Spinal cord (tissue), 10 donors: ENCODE measurements around the gene NT5DC3. TPM values are rescaled to one million over a fixed set of nuclear protein-coding genes. Genes with fewer than 3 reads are reported as not detected.

Experiments used
- DNase-seq, 6 donors: peaks; one replicate each; pipeline versions ENCODE4 v3.0.0 to v3.0.0-alpha.2; 2013 to 2015; ENCODE audit warnings: low spot score in 6 of 6, low read depth in 4 of 6
- H3K27ac ChIP-seq: one replicate; pipeline ENCODE4 v1.5.1; 2013; ENCODE audit warnings: low read depth, low read length, control low read depth
- H3K27me3 ChIP-seq: one replicate; pipeline ENCODE4 v1.6.1; 2013; ENCODE audit warnings: low read length; ENCODE audit not compliant: control insufficient read depth, insufficient read depth
- H3K36me3 ChIP-seq: one replicate; pipeline ENCODE4 v1.6.1; 2013; ENCODE audit warnings: low read length; ENCODE audit not compliant: control insufficient read depth, insufficient read depth
- H3K4me1 ChIP-seq: one replicate; pipeline ENCODE4 v1.6.1; 2013; ENCODE audit warnings: low read length; ENCODE audit not compliant: control insufficient read depth, insufficient read depth
- H3K4me3 ChIP-seq: one replicate; pipeline ENCODE4 v1.5.1; 2013; ENCODE audit warnings: low read depth, low read length, control low read depth
- H3K9me3 ChIP-seq: one replicate; pipeline ENCODE4 v1.6.1; 2013; ENCODE audit warnings: low read length; ENCODE audit not compliant: control insufficient read depth, insufficient read depth
- WGBS: methylation state at CpG from one replicate; pipeline ENCODE4 v1.1.5; 2013; ENCODE audit warnings: missing lambda C conversion rate; ENCODE audit not compliant: insufficient coverage; 5-methylcytosine and 5-hydroxymethylcytosine counted together
- polyA plus RNA-seq, 2 donors: library from polyadenylated mRNA; unstranded; fragments of 120-200 nt; gene quantifications; one replicate each; pipeline ENCODE4 v1.2.1, GENCODE V29; 2013; ENCODE audit not compliant: insufficient read length in 2 of 2
- total RNA-seq, 2 donors: library from RNA; depleted of rRNA in 1 of 2; stranded (reverse); fragments of 120-200 nt in 1 of 2; fragments of >200 nt in 1 of 2; gene quantifications; one replicate each; pipeline versions ENCODE4 v1.2.3 to v1.2.4, GENCODE V29; 2013 to 2014
- donor health status: healthy.

Gene NT5DC3
- total and polyA plus RNA-seq, 4 donors = 13.9 to 23.2 (median 18.6) TPM

DNA sequence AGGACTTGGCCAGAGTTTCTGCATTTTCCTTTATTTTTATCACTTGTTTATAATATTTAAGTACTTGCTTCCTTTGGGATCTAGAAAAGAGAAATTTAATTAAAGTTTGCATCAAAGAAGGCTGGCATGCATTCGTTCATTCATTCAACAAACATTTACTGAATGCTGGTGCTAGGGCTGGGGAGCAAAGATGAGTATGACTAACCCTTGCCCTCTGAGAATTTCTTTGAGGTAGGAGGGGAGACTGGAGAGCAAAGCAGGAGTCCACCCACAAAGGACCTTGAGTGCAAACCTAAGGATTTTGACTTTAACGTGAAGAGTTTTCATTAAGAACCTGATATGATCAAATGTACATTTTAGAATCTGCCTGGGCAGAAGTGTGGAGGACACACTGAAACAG lies 16.1 kb upstream of the NT5DC3 start:
- no peaks in the 10 kb centered on the region for H3K36me3 ChIP-seq
- H3K27ac ChIP-seq = no peak overlapping the region
- no peaks in the 10 kb centered on the region for H3K9me3 ChIP-seq
- DNase-seq = no peak
- 100% methylated on average over 1 of the region's 2 CpGs for WGBS
- H3K4me3 ChIP-seq = no peak overlapping the region
- H3K4me1 ChIP-seq = peaks cover 3% of the 10 kb centered on the region
- no peaks in the 10 kb centered on the region for H3K27me3 ChIP-seq

DNA sequence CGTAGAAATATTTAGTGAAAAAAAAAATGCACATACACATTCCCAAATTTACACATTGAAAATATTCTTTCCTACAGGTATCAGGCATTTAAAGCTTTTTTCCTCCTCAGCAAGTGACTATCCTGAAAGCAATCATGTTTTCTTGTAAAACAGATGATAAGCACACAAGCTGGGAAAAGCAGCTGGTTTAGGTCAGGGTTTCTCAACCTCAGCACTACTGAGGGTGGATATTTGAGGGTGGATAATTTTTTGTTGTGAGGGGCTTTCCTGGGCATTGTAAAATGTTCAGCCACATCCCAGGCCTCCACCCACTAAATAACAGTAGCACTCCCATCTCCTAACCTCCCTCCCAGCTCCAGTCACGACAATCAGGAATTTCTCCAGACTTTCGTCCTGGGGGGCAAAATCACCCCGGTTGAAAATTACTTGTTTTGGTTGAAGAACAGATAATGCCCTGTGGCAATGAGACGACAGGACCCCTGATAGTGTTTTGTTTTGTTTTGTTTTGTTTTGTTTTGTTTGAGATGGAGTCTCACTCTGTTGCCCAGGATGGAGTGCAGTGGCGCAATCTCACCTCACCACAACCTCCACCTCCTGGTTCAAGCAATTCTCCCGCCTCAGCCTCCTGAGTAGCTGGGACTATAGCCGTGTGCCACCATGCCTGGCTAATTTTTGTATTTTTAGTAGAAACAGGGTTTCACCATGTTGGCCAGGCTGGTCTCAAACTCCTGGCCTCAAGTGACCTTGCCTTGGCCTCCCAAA lies 15.0 kb upstream of the NT5DC3 start:
- Histone ChIP-seq H3K27me3 (no peaks in the 10 kb centered on the region), H3K4me1 (peaks cover 3% of the 10 kb centered on the region), H3K4me3 (no peak overlapping the region), H3K27ac (no peak overlapping the region), H3K9me3 (no peaks in the 10 kb centered on the region), H3K36me3 (no peaks in the 10 kb centered on the region)
- no peak for DNase-seq
- WGBS = 93% methylated on average over 3 of the region's 8 CpGs

- no peak for DNase-seq
- H3K27ac ChIP-seq = no peak overlapping the region
- H3K4me1 ChIP-seq = peaks cover 3% of the 10 kb centered on the region
- no peaks in the 10 kb centered on the region for H3K9me3 ChIP-seq
- WGBS = 100% methylated on average over 1 of the region's 8 CpGs
- no peaks in the 10 kb centered on the region for H3K36me3 ChIP-seq
- H3K27me3 ChIP-seq = no peaks in the 10 kb centered on the region
- no peak overlapping the region for H3K4me3 ChIP-seq
Measured at GRCh38 chr12:103855036-103855712, 14.1 kb upstream of the NT5DC3 start.

GRCh38 chr12:103854372-103854973 lies 13.4 kb upstream of the NT5DC3 start:
- H3K27me3 ChIP-seq = no peaks in the 10 kb centered on the region
- no peaks in the 10 kb centered on the region for H3K36me3 ChIP-seq
- no peaks in the 10 kb centered on the region for H3K9me3 ChIP-seq
- H3K27ac ChIP-seq = no peak overlapping the region
- no peak for DNase-seq
- no CpG with 5 or more reads among the region's 6 CpGs for WGBS
- no peak overlapping the region for H3K4me3 ChIP-seq
- peaks cover 3% of the 10 kb centered on the region for H3K4me1 ChIP-seq

- H3K9me3 ChIP-seq = no peaks in the 10 kb centered on the region
- no peaks in the 10 kb centered on the region for H3K36me3 ChIP-seq
- peak in 2 of 6 donors; percentile 40 to 86 for DNase-seq
- 46% methylated on average over 3 of the region's 3 CpGs for WGBS
- no peak overlapping the region for H3K27ac ChIP-seq
- H3K4me1 ChIP-seq = peaks cover 3% of the 10 kb centered on the region
- no peak overlapping the region for H3K4me3 ChIP-seq
- no peaks in the 10 kb centered on the region for H3K27me3 ChIP-seq
Measured at GRCh38 chr12:103852498-103852997, 11.5 kb upstream of the NT5DC3 start.

DNA sequence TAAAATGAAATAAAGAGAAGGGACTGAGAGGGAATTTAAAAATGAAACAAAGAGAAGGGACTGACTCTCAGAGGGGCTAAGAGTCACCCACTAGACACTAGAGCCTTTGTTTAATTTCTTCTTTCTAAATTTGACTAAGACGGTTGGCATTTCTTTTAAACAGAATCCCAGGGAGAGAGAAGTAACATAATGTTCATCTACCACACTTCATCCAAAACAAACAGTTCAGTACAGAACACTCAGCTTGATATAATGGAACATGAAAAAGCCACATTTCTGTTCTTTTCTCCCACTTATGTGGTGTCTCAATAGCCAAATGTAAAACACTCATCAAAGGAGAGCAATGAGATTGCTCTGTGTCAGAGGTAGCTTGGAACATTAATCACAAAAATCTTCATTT lies 10.1 kb upstream of the NT5DC3 start:
- no CpG with 5 or more reads among the region's 1 CpG for WGBS
- no peak overlapping the region for H3K4me3 ChIP-seq
- peak in 1 of 6 donors; percentile 47 for DNase-seq
- H3K27ac ChIP-seq = peak overlapping the region; percentile 44
- no peaks in the 10 kb centered on the region for H3K9me3 ChIP-seq
- no peaks in the 10 kb centered on the region for H3K27me3 ChIP-seq
- H3K4me1 ChIP-seq = peaks cover 3% of the 10 kb centered on the region
- no peaks in the 10 kb centered on the region for H3K36me3 ChIP-seq

- Histone ChIP-seq H3K9me3 (no peaks in the 10 kb centered on the region), H3K27ac (no peak overlapping the region), H3K4me3 (no peak overlapping the region), H3K4me1 (peaks cover 3% of the 10 kb centered on the region), H3K36me3 (no peaks in the 10 kb centered on the region), H3K27me3 (no peaks in the 10 kb centered on the region)
- no peak for DNase-seq
- no CpG with 5 or more reads among the region's 1 CpG for WGBS
Measured at GRCh38 chr12:103850429-103850828, 9.4 kb upstream of the NT5DC3 start.

DNA sequence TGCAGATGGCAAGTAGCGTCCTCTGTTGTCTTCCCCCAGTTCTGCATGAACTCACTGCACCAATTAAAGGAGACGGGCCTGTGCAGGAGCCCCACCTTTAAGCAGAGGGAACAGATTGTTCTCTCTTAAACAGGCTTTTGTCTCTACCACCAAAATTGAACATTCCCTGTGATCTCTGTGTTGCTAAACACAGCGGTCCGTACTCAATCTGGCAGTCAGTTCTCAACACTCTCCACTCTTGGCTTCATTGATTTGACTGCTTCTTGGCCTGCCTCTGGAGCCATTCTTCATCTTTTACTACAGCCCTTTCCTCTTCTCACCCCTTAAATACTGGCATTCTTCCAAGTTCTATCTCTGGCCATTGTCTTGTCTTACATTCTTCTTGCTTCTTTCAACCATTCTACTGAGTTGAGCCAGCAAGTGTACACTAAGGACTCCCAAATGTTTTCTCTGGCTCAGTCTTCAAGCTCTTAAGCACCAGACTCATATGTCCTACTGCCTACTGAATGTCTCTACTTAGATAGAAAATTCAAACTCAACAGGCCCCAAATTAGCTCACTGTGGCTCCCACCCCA lies 8.0 kb upstream of the NT5DC3 start:
- WGBS = 50% methylated on average over 2 of the region's 4 CpGs
- Histone ChIP-seq H3K27me3 (no peaks in the 10 kb centered on the region), H3K4me1 (peaks cover 3% of the 10 kb centered on the region), H3K36me3 (no peaks in the 10 kb centered on the region), H3K9me3 (no peaks in the 10 kb centered on the region), H3K27ac (no peak overlapping the region), H3K4me3 (no peak overlapping the region)
- peak in 1 of 6 donors; percentile 53 for DNase-seq

DNA sequence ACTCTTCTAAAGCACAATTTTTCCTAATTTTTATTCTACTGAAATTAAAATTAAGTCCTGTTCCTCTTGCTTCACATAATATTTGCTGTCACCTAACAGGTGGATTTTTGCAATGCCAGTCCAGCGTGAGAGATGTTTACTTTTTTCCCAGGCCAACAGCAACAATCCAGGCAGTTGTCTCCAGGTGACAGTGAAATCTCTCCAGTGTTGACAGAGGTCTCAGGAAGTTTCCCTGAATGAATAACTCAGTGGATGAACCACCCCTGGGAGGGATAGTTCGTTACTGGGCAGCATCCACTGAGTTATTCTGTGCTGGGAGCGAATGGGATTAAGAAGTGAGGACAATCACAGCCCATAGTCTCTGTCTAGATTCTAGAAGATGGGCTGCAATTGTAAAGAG lies 7.1 kb upstream of the NT5DC3 start:
- WGBS = 54% methylated on average over 3 of the region's 3 CpGs
- peaks cover 3% of the 10 kb centered on the region for H3K4me1 ChIP-seq
- no peaks in the 10 kb centered on the region for H3K9me3 ChIP-seq
- no peak for DNase-seq
- H3K4me3 ChIP-seq = no peak overlapping the region
- H3K27ac ChIP-seq = no peak overlapping the region
- H3K36me3 ChIP-seq = no peaks in the 10 kb centered on the region
- no peaks in the 10 kb centered on the region for H3K27me3 ChIP-seq
